H1 (cell line): ENCODE data around the gene CNOT3. TPM values are rescaled to one million over a fixed set of nuclear protein-coding genes. Genes with fewer than 3 reads are reported as not detected.

ENCODE experiments used
- CTCF ChIA-PET: fragments of 300-600 bp; sonication (Branson Sonifier 250); formaldehyde crosslinking; loops from one replicate; lab custom pipeline; 2021; ENCODE audit not compliant: partially characterized antibody; lab: Charles Lee
- POLR2A ChIA-PET: fragments of 300-600 bp; sonication (Branson Sonifier 250); formaldehyde crosslinking; loops from one replicate; lab custom pipeline; 2021; ENCODE audit warnings: inconsistent platforms; ENCODE audit not compliant: partially characterized antibody; lab: Charles Lee
- DNase-seq, 2 experiments: peaks; one replicate each; pipeline versions ENCODE4 v3.0.0 to v3.0.0-alpha.2; 2010 to 2022; ENCODE audit warnings: low spot score in 2 of 2, low read depth in 1 of 2, mixed read lengths in 1 of 2
- FAIRE-seq: peaks from 2 replicates; lab custom pipeline; 2011; peaks lifted over from hg19 to GRCh38; lab: Jason Lieb, UNC
- H2AFZ ChIP-seq: 2 replicates; pipeline ENCODE4 v1.8.1; 2012; ENCODE audit warnings: low read length, inconsistent platforms
- H2AK5ac ChIP-seq: 2 replicates; pipeline ENCODE4 v1.6.1; 2013; ENCODE audit warnings: low read depth, low read length
- H2BK120ac ChIP-seq: replicated peaks from 2 replicates; pipeline ENCODE3; 2013; ENCODE audit warnings: low read depth, low read length, inconsistent platforms
- H2BK12ac ChIP-seq: 2 replicates; pipeline ENCODE4 v1.6.1; 2013; ENCODE audit warnings: low read depth, low read length
- H2BK15ac ChIP-seq: 2 replicates; pipeline ENCODE4 v1.6.1; 2013; ENCODE audit warnings: low read length
- H2BK20ac ChIP-seq: 2 replicates; pipeline ENCODE4 v1.6.1; 2013; ENCODE audit warnings: low read length
- H2BK5ac ChIP-seq: 2 replicates; pipeline ENCODE4 v1.6.1; 2013; ENCODE audit warnings: low read depth, low read length
- H3K14ac ChIP-seq: 2 replicates; pipeline ENCODE4 v1.6.1; 2013; ENCODE audit warnings: inconsistent platforms; ENCODE audit not compliant: insufficient read length
- H3K18ac ChIP-seq: 2 replicates; pipeline ENCODE4 v1.6.1; 2013; ENCODE audit warnings: low read length; ENCODE audit errors: extremely low read depth
- H3K23ac ChIP-seq: 2 replicates; pipeline ENCODE4 v1.6.1; 2013; ENCODE audit warnings: inconsistent platforms; ENCODE audit not compliant: insufficient read length
- H3K23me2 ChIP-seq: 2 replicates; pipeline ENCODE4 v1.6.1; 2013; ENCODE audit warnings: low read depth, low read length
- H3K27ac ChIP-seq: 2 replicates; pipeline ENCODE4 v1.6.1; 2011; ENCODE audit warnings: low read depth, low read length, inconsistent platforms
- H3K27me3 ChIP-seq, 4 experiments: replicated peaks in 1 of 4; 1 replicate in 1 of 4; 2 replicates in 3 of 4; pipeline versions ENCODE4 v1.6.1 to v1.8.1; 2011 to 2013; ENCODE audit warnings: low read length in 3 of 4, mild to moderate bottlenecking in 3 of 4, inconsistent platforms in 2 of 4, mixed read lengths in 2 of 4, moderate library complexity in 1 of 4; ENCODE audit not compliant: control insufficient read depth in 3 of 4, insufficient read depth in 3 of 4; ENCODE audit errors: extremely low read depth in 1 of 4
- H3K36me3 ChIP-seq, 4 experiments: 2 replicates each; pipeline versions ENCODE4 v1.6.1 to v1.8.1; 2011 to 2013; ENCODE audit warnings: mild to moderate bottlenecking in 4 of 4, low read length in 3 of 4, moderate library complexity in 2 of 4, control low read depth in 1 of 4, inconsistent platforms in 1 of 4; ENCODE audit not compliant: insufficient read depth in 4 of 4, control insufficient read depth in 2 of 4
- H3K4ac ChIP-seq: replicated peaks from 2 replicates; pipeline ENCODE3; 2013; ENCODE audit warnings: low read length, low read depth, mixed read lengths, inconsistent platforms; ENCODE audit not compliant: insufficient read length
- H3K4me1 ChIP-seq, 4 experiments: replicated peaks in 1 of 4; 1 replicate in 1 of 4; 2 replicates in 3 of 4; pipeline versions ENCODE4 v1.6.1 to v1.8.1; 2011 to 2013; ENCODE audit warnings: low read length in 3 of 4, inconsistent platforms in 2 of 4, mixed read lengths in 1 of 4; ENCODE audit not compliant: insufficient read depth in 4 of 4, control insufficient read depth in 3 of 4
- H3K4me2 ChIP-seq, 2 experiments: 2 replicates each; pipeline versions ENCODE4 v1.6.1 to v1.8.1; 2011 to 2013; ENCODE audit warnings: low read depth in 2 of 2, low read length in 2 of 2, control low read depth in 1 of 2, inconsistent platforms in 1 of 2, mild to moderate bottlenecking in 1 of 2; ENCODE audit not compliant: insufficient read depth in 1 of 2
- H3K4me3 ChIP-seq, 4 experiments: fragments of 200-600, 300-600 bp in 1 of 4; sonication (generic), shearing (Covaris generic), sonication (Bioruptor Twin) in 1 of 4; 2 replicates each; pipeline versions ENCODE4 v1.5.1 to v1.8.1; 2011 to 2016; ENCODE audit warnings: low read length in 4 of 4, low read depth in 3 of 4, control low read depth in 2 of 4, inconsistent platforms in 2 of 4, mild to moderate bottlenecking in 2 of 4, mixed read lengths in 1 of 4, moderate library complexity in 1 of 4; ENCODE audit not compliant: insufficient read depth in 2 of 4; ENCODE audit errors: extremely low read depth in 1 of 4
- H3K56ac ChIP-seq: replicated peaks from 2 replicates; pipeline ENCODE3; 2013; ENCODE audit warnings: low read depth, mild to moderate bottlenecking, mixed read lengths, low read length, inconsistent platforms; ENCODE audit not compliant: insufficient read length
- H3K79me1 ChIP-seq: 2 replicates; pipeline ENCODE4 v1.6.1; 2013; ENCODE audit warnings: low read depth, low read length, control low read depth
- H3K79me2 ChIP-seq, 2 experiments: 2 replicates each; pipeline versions ENCODE4 v1.6.1 to v1.8.1; 2012 to 2013; ENCODE audit warnings: low read length in 2 of 2, mild to moderate bottlenecking in 2 of 2, inconsistent platforms in 1 of 2; ENCODE audit not compliant: insufficient read depth in 2 of 2, control insufficient read depth in 1 of 2
- H3K9ac ChIP-seq, 4 experiments: replicated peaks in 1 of 4; 1 replicate in 1 of 4; 2 replicates in 3 of 4; pipeline versions ENCODE4 v1.6.1 to v1.8.1; 2011 to 2013; ENCODE audit warnings: low read depth in 3 of 4, low read length in 3 of 4, control low read depth in 2 of 4, mild to moderate bottlenecking in 2 of 4, moderate library complexity in 2 of 4, inconsistent platforms in 1 of 4; ENCODE audit errors: extremely low read depth in 1 of 4
- H3K9me3 ChIP-seq, 2 experiments: 2 replicates each; pipeline versions ENCODE4 v1.6.1 to v1.8.1; 2012 to 2013; ENCODE audit warnings: mild to moderate bottlenecking in 2 of 2, moderate library complexity in 2 of 2, control low read depth in 1 of 2, inconsistent platforms in 1 of 2, low read depth in 1 of 2, low read length in 1 of 2, mixed read lengths in 1 of 2; ENCODE audit not compliant: insufficient read depth in 2 of 2
- H4K20me1 ChIP-seq, 2 experiments: replicated peaks in 1 of 2; 2 replicates each; pipeline versions ENCODE3 to v1.8.1; 2011 to 2013; ENCODE audit warnings: inconsistent platforms in 2 of 2, low read length in 2 of 2, mild to moderate bottlenecking in 1 of 2; ENCODE audit not compliant: insufficient read depth in 2 of 2, control insufficient read depth in 1 of 2
- H4K5ac ChIP-seq: 2 replicates; pipeline ENCODE4 v1.6.1; 2013; ENCODE audit warnings: low read length, low read depth, mixed read lengths, inconsistent platforms; ENCODE audit not compliant: insufficient read length
- H4K8ac ChIP-seq: 2 replicates; pipeline ENCODE4 v1.8.0; 2013; ENCODE audit warnings: mild to moderate bottlenecking, moderate library complexity, low read length, inconsistent platforms; ENCODE audit not compliant: insufficient read depth; ENCODE audit errors: extremely low read depth
- H4K91ac ChIP-seq: replicated peaks from 2 replicates; pipeline ENCODE3; 2013; ENCODE audit warnings: low read length, mixed read lengths, inconsistent platforms; ENCODE audit not compliant: insufficient read length
- ASH2L ChIP-seq: fragments of 200-600, 300-600 bp; sonication (generic); IDR thresholded peaks from one replicate; pipeline ENCODE4 v1.7.1; 2017; ENCODE audit warnings: low read length
- CTBP2 ChIP-seq: IDR thresholded peaks from 2 replicates; pipeline ENCODE4 v1.7.0; 2011; ENCODE audit warnings: borderline replicate concordance, mild to moderate bottlenecking, moderate library complexity, mixed read lengths, low read length; ENCODE audit not compliant: insufficient read depth, insufficient read length
- HDAC2 ChIP-seq, 2 experiments: fragments of 300-600 bp in 1 of 2; sonication (generic) in 1 of 2; IDR thresholded peaks; 2 replicates each; pipeline ENCODE4 v1.6.1; 2011 to 2012; ENCODE audit warnings: low read depth in 2 of 2, low read length in 2 of 2, mild to moderate bottlenecking in 2 of 2, moderate library complexity in 2 of 2, borderline replicate concordance in 1 of 2, inconsistent platforms in 1 of 2
- NRF1 ChIP-seq: IDR thresholded peaks from 2 replicates; pipeline ENCODE4 v1.6.1; 2011; ENCODE audit warnings: mild to moderate bottlenecking, low read depth, low read length, improper control_type of control experiment
- POLR2A ChIP-seq, 2 experiments: IDR thresholded peaks; 1 replicate in 1 of 2; 2 replicates in 1 of 2; pipeline ENCODE4 v1.6.1; 2011; ENCODE audit warnings: low read depth in 2 of 2, low read length in 2 of 2, mild to moderate bottlenecking in 2 of 2; ENCODE audit errors: control extremely low read depth in 1 of 2
- POLR2AphosphoS5 ChIP-seq: IDR thresholded peaks from 2 replicates; pipeline ENCODE4 v1.6.1; 2011; ENCODE audit warnings: low read depth, low read length
- RFX5 ChIP-seq: IDR thresholded peaks from 2 replicates; pipeline ENCODE4 v1.6.1; 2011; ENCODE audit warnings: low read depth, low read length, improper control_type of control experiment, borderline replicate concordance
- SIN3A ChIP-seq, 2 experiments: IDR thresholded peaks in 1 of 2; conservative IDR thresholded peaks in 1 of 2; 2 replicates each; pipeline ENCODE4 v1.6.1; 2011 to 2012; ENCODE audit warnings: low read length in 2 of 2, improper control_type of control experiment in 1 of 2, low read depth in 1 of 2, mild to moderate bottlenecking in 1 of 2
- WGBS, 2 experiments: shearing (Covaris generic) in 1 of 2; methylation state at CpG; one replicate each; pipeline versions ENCODE4 v1.1.6 to v1.1.7; 2013 to 2015; ENCODE audit warnings: low lambda C conversion rate in 2 of 2, mixed read lengths in 2 of 2, inconsistent platforms in 1 of 2, low coverage in 1 of 2, missing lambda C conversion rate in 1 of 2; ENCODE audit not compliant: insufficient replicate concordance in 2 of 2, insufficient coverage in 1 of 2, insufficient read length in 1 of 2; ENCODE audit errors: extremely low coverage in 1 of 2, missing lambda C conversion rate in 1 of 2; 5-methylcytosine and 5-hydroxymethylcytosine counted together
- polyA plus RNA-seq, 7 experiments: library from polyadenylated mRNA; depleted of rRNA in 3 of 7; stranded (reverse) in 5 of 7; unstranded in 2 of 7; fragments of >200 nt in 5 of 7; fragments of 200-250 nt in 2 of 7; gene quantifications; 1 replicate in 5 of 7; 2 replicates in 1 of 7; 4 replicates in 1 of 7; pipeline versions ENCODE4 v1.2.1 to v1.2.3, GENCODE V29; 2011 to 2013; ENCODE audit warnings: missing spikeins in 2 of 7, mixed read lengths in 2 of 7
- total RNA-seq: library from RNA; stranded (reverse); fragmentation: NEBNext Ultra II Directional; extraction: Animal tissue kit (Norgen Biotek cat#: 25700); gene quantifications from 2 replicates; pipeline ENCODE4 v1.2.1, GENCODE V29; 2021

CNOT3 gene
- total and polyA plus RNA-seq, 2 of the 8 experiments (the other 6 are each of a cell fraction or from before 2014, with no cell fraction given) = 21.2 to 86.4 TPM

DNA sequence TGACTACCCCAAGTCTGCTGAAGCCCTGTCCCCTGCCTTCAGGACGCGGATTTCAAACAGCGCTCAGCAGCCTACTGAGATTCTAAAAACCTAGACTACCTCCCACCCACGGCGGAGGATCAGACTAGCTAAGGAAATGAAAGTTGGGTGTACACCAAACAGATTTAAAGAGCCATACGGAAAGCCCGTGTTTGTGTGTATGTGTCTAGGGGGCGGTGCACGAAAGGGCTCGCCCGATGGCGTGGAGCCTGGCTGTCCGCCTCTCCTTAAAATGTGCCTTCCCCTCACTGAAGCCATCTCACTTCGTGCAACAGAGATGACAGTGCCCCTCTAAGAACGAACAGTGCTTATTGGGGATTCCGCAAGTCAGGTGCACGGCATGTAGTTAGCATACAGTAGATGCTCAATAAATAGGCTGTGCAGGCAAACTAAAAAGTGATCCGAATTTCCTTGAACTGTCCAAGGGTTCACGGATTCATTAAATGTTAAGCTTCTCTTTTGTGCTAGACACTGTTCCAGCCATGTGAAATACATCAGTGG lies 21.3 kb downstream of the CNOT3 start:
- Histone ChIP-seq H4K8ac (no peak overlapping the region), H3K9me3 (no peaks in the 10 kb centered on the region), H4K5ac (no peak overlapping the region), H2BK120ac (no peak overlapping the region)
- TF ChIP-seq ASH2L = no peak
- TF ChIP-seq POLR2AphosphoS5 = peak; percentile 44; the same call in 1 of the 2 replicates
- 0 out of 3 replicates have a peak, but pooled peaks of 1 of the 2 experiments have one; percentile 34 for TF ChIP-seq POLR2A (IDR thresholded peaks at IDR 0.05; ENCODE audit: control extremely low read depth in 1 of 2, low read depth in 2 of 2, low read length in 2 of 2)
- TF ChIP-seq CTBP2 = no peak
- no peak for TF ChIP-seq SIN3A (conservative IDR thresholded peaks at IDR 0.05 in 1 of 2, IDR thresholded peaks at IDR 0.05 in 1 of 2; ENCODE audit: low read depth in 1 of 2, low read length in 2 of 2)
- TF ChIP-seq HDAC2 (IDR thresholded peaks at IDR 0.05; ENCODE audit: borderline replicate concordance in 1 of 2, low read depth in 2 of 2, low read length in 2 of 2) = no peak
- TF ChIP-seq RFX5 = no peak
- no peak for TF ChIP-seq NRF1
- TF ChIP-seq, all 59 proteins: peak for 2
- Histone ChIP-seq H3K14ac (no peak overlapping the region), H3K4me2 (peak overlapping the region; percentile 93 to 100), H2BK15ac (peak overlapping the region; percentile 31; the same call in 1 of the 2 replicates), H3K23me2 (peaks cover 15% of the 10 kb centered on the region), H3K56ac (no peak overlapping the region), H2AK5ac (no peak overlapping the region), H2BK20ac (no peak overlapping the region), H4K20me1 (peaks cover 1 to 19% of the 10 kb centered on the region in 2 experiments), H4K91ac (peak overlapping the region; percentile 8), H3K9ac (peak overlapping the region; percentile 53 to 85 (median 78)), H3K4me1 (peaks cover 0 to 20% (median 9%) of the 10 kb centered on the region in 4 experiments; a peak in 6 of 7 replicates), H2BK12ac (peak overlapping the region; percentile 29; the same call in 1 of the 2 replicates), H2AFZ (no peak overlapping the region), H3K27ac (peak overlapping the region; percentile 84), H3K23ac (no peak overlapping the region), H2BK5ac (peak overlapping the region; percentile 82), H3K79me1 (peaks cover 10% of the 10 kb centered on the region), H3K4me3 (peak overlapping the region; percentile 81 to 96 (median 81)), H3K36me3 (peaks cover 15 to 27% (median 22%) of the 10 kb centered on the region in 4 experiments), H3K27me3 (peaks cover 0 to 8% (median 4%) of the 10 kb centered on the region in 4 experiments; a peak in 4 of 7 replicates), H3K79me2 (no peaks in the 10 kb centered on the region), H3K4ac (no peak overlapping the region), H3K18ac (peak overlapping the region; percentile 81; the same call in 1 of the 2 replicates)
- POLR2A ChIA-PET = interaction anchor here (0.7 to 14.8 kb wide), 11 partner anchors 10 to 50 kb away, joined by 3 to 348 read pairs (median 4); partner anchors contain the start of genes CNOT3, MBOAT7, PRPF31 and RPS9
- CTCF ChIA-PET = interaction anchor here (0.6 to 1.7 kb wide), 6 partner anchors 8 to 71 kb away, joined by 3 to 4 read pairs (median 4); no protein-coding TSS in a partner anchor
- no peak for FAIRE-seq
- DNase-seq = no peak
- 34% methylated on average over 19 of the region's 19 CpGs; no CpG with 5 or more reads in 1 of the 2 experiments for WGBS, 2 experiments
